HEK293T (cell line): ENCODE data around the gene ACBD6.

Experiments
- ARNT ChIP-seq: fragments of 450-650 bp; IDR thresholded peaks from 2 replicates; pipeline ENCODE4 v1.6.1; 2017; ENCODE audit warnings: mild to moderate bottlenecking
- ELF4 ChIP-seq: fragments of 450-650 bp; IDR thresholded peaks from 2 replicates; pipeline ENCODE4 v1.6.1; 2017; ENCODE audit warnings: antibody characterized with exemption
- FOXA1 ChIP-seq: fragments of 450-650 bp; IDR thresholded peaks from 2 replicates; pipeline ENCODE4 v1.6.1; 2016; ENCODE audit warnings: mild to moderate bottlenecking
- FOXM1 ChIP-seq: fragments of 450-650 bp; IDR thresholded peaks from 2 replicates; pipeline ENCODE4 v1.6.1; 2017; ENCODE audit warnings: mild to moderate bottlenecking, borderline replicate concordance
- TARDBP ChIP-seq: fragments of 450-650 bp; IDR thresholded peaks from 2 replicates; pipeline ENCODE4 v1.6.1; 2016
- ZNF384 ChIP-seq: fragments of 450-650 bp; IDR thresholded peaks from 2 replicates; pipeline ENCODE4 v1.6.1; 2016
- TF ChIP-seq, protein P1 (sequence below): fragments of 450-650 bp; IDR thresholded peaks from 2 replicates; pipeline ENCODE4 v1.6.1; 2016

DNA sequence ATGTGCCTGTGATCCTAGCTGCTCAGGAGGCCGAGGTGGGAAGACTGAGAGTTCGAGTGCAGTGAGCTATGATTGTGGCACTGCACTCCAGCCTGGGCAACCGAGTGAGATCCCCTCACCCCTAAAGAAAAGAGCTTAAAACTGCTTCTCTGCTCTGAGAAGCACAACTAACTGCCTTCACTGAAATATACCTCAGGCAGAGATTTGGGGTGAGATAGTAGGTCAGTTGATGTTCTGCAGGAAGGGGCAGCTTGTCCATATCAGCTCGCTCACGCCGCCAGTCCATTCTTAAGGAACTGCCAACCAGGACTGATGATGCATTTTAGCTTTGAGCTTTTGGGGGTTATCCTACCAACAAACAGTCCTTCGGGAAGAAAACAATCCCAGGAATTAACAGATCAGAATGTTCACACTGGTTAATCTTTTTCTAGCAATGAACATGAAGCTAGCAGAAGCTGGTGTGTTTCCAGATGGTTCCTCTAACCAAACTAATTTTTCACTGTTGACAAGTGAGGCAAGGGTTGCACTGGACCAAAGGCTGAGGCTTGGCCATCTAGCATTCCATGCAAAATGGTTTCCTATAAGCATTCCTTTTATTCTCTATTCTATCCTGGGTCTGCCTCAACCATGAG is 240.7 kb downstream of the ACBD6 start:
- TF ChIP-seq ZNF384 = no peak
- TF ChIP-seq, protein P1, sequence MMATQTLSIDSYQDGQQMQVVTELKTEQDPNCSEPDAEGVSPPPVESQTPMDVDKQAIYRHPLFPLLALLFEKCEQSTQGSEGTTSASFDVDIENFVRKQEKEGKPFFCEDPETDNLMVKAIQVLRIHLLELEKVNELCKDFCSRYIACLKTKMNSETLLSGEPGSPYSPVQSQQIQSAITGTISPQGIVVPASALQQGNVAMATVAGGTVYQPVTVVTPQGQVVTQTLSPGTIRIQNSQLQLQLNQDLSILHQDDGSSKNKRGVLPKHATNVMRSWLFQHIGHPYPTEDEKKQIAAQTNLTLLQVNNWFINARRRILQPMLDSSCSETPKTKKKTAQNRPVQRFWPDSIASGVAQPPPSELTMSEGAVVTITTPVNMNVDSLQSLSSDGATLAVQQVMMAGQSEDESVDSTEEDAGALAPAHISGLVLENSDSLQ = no peak
- TF ChIP-seq FOXA1 = no peak
- no peak for TF ChIP-seq TARDBP
- no peak for TF ChIP-seq ARNT
- TF ChIP-seq ELF4 = no peak
- TF ChIP-seq FOXM1 = no peak
